22Rv1 (cell line): Measurements from ENCODE around the gene ZCCHC12.

ENCODE experiments used
- ZFX ChIP-seq: fragments of 450-650 bp; IDR thresholded peaks from 2 replicates; pipeline ENCODE4 v1.6.1; 2017; ENCODE audit warnings: antibody characterized with exemption, borderline replicate concordance
- TF ChIP-seq, protein P1 (sequence below): fragments of 450-650 bp; IDR thresholded peaks from 2 replicates; pipeline ENCODE4 v1.5.1; 2017; ENCODE audit warnings: mild to moderate bottlenecking

DNA sequence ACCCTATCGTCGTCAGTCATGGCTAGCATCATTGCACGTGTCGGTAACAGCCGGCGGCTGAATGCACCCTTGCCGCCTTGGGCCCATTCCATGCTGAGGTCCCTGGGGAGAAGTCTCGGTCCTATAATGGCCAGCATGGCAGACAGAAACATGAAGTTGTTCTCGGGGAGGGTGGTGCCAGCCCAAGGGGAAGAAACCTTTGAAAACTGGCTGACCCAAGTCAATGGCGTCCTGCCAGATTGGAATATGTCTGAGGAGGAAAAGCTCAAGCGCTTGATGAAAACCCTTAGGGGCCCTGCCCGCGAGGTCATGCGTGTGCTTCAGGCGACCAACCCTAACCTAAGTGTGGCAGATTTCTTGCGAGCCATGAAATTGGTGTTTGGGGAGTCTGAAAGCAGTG lies 1.6 kb downstream of the ZCCHC12 start:
- TF ChIP-seq, protein P1, sequence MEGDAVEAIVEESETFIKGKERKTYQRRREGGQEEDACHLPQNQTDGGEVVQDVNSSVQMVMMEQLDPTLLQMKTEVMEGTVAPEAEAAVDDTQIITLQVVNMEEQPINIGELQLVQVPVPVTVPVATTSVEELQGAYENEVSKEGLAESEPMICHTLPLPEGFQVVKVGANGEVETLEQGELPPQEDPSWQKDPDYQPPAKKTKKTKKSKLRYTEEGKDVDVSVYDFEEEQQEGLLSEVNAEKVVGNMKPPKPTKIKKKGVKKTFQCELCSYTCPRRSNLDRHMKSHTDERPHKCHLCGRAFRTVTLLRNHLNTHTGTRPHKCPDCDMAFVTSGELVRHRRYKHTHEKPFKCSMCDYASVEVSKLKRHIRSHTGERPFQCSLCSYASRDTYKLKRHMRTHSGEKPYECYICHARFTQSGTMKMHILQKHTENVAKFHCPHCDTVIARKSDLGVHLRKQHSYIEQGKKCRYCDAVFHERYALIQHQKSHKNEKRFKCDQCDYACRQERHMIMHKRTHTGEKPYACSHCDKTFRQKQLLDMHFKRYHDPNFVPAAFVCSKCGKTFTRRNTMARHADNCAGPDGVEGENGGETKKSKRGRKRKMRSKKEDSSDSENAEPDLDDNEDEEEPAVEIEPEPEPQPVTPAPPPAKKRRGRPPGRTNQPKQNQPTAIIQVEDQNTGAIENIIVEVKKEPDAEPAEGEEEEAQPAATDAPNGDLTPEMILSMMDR: no peak
- TF ChIP-seq ZFX: no peak
